HG03045 (cell line): ENCODE measurements around the gene DNASE1.
"Not testable (repeated sequence)": the region's sequence is repeated elsewhere in the genome, so short reads cannot be mapped to it uniquely, and the experiment has no call there.

Experiments
- ATAC-seq: cut with Tn5 transposase; IDR thresholded peaks from one replicate; pipeline ENCODE4 v1.9.1; 2021; ENCODE audit warnings: mild to moderate bottlenecking, moderate library complexity; ENCODE audit not compliant: unreplicated experiment

DNASE1 gene, protein sequence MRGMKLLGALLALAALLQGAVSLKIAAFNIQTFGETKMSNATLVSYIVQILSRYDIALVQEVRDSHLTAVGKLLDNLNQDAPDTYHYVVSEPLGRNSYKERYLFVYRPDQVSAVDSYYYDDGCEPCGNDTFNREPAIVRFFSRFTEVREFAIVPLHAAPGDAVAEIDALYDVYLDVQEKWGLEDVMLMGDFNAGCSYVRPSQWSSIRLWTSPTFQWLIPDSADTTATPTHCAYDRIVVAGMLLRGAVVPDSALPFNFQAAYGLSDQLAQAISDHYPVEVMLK

DNA sequence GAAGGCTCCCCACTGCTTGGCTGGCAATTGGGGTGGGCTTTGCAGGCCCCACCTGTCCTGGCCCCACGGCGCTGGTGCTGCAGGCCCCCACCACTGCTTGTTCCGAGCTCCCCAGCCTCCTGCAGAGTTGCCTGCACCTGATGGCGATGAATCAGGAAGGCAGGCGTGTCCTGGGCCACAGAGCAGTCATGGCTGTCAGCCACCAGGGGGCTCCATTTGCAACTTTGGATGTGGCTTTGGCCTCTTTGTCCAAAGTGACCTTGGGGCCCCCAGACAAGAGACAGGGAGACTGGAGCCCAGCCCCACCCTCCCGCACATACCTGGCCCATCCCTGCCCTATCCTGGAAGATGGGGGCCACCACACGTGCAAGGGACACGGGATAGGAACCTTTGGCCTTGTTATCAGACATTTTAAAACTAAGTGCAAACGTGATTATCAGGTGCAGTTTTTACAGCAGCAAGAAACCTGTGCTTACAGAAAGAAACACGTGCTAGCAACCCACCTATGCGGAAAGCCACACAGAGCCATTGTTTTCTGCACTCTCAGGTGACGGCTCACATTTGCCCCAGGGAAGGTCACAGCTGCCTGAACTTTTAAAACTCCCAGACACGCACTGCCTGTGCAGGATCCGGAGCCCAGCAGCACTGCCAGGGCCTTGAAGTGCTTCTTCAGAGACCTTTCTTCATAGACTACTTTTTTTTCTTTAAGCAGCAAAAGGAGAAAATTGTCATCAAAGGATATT, at the start of gene DNASE1:
TSS of gene DNASE1 (plus strand) at position 443 of the 743 bp plus-strand sequence. CDS start 683 bp downstream, outside the sequence.
- ATAC-seq = no peak

DNA sequence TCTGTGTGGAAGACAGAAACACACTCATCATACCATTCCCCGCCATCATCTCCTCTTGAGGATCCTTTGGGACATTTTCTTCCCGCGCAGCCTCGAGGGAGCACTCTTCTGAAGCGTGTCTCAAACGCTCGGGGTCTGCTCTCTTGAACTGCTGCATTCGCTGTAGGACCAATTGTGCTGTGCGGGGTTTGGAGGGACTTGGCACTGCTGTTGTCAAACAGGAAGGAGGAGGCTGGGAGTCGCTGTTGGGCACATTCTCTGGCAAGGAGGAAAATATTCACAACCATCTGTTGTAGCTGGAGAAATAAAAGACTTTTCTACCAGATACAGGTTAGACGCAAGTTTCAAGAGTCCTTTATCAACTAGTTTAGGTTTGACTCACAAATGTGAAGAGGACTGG, 48.0 kb upstream of the DNASE1 start:
- ATAC-seq = no peak

DNA sequence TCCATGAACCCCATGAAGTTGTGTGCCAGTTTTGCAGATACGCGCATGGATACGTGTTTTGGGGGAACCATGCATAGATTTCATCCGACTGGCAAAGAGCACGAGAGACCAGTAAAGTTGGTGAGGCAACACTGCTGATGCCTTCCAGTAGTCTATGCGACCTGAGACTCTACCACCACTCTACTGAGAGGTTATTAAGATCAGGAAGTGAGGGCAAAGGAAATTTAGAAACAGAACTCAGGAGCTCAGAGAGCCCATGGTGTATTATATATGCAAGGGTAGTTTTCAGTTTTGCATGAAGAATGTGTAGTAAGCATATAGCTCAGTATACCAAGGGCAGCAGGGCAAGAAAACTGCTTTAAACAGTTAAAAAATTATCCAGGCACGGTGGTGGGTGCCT, 47.3 kb upstream of the DNASE1 start:
- ATAC-seq = no peak

DNA sequence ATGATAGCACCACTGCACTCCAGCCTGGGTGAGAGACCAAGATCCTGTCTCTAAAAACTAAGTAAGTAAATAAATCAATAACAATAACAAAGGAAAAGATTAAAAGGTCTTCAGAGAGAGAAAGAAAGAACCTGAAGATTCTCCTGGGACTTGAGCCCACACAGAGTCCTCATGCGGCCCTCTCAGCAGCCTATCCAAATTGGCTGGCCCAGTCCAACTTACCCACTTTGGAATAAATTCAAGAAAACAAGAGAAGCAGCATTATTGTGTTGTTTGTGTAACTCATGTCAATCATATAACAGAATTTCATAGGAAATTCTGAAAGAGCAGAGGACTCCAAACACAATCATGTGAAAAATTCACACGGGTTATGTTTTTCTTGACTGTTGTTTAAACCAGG, 46.9 kb upstream of the DNASE1 start:
- no peak for ATAC-seq

- no peak for ATAC-seq
Observed at GRCh38 chr16:3608069-3608468, 46.4 kb upstream of the DNASE1 start.

DNA sequence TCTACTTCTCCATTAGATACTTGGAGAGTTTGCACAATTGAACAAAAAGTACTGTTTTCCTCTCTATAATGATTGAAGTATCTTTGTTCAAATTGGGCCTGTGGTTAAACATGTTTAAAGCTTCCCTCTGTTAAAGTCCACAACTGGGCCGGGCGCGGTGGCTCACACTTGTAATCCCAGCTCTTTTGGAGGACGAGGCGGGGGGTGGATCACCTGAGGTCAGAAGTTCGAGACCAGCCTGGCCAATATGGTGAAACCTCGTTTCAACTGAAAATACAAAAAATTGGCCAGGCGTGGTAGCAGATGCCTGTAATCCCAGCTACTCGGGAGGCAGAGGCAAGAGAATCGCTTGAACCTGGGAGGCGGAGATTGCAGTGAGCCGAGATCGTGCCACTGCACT, 45.5 kb upstream of the DNASE1 start:
- ATAC-seq = not testable (repeated sequence)

GRCh38 chr16:3609895-3610697, 44.4 kb upstream of the DNASE1 start:
- ATAC-seq = no peak

DNA sequence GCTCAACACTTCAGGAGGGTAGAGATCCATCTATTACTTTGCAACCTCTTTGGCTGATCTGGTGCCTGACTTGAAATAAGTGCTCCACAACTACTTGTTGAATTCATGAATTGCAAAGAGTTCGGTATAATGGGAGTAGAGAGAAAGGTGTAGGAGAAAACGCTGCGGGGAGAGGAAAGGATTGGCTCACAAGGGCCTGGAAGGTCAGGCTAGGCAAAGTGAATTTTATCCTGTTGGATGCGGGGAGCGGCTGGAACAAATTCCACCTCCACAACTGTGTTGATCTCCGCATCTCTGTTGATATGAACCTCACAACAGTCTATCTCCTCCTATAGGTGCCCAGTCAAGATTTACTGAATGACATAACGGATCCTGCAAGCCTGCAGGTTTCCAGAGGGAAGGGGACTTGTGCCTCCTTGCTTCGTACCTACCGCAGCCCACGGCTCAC, 43.8 kb upstream of the DNASE1 start:
- ATAC-seq = no peak

- peak; percentile 86 for ATAC-seq
Observed at GRCh38 chr16:3611146-3611975, 43.1 kb upstream of the DNASE1 start, which contains the start of gene SLX4. TSS of gene SLX4 (minus strand) at chr16:3611606. CDS start at chr16:3608964, 2,642 bp downstream.

GRCh38 chr16:3612510-3613466, 41.7 kb upstream of the DNASE1 start:
- ATAC-seq = no peak

DNA sequence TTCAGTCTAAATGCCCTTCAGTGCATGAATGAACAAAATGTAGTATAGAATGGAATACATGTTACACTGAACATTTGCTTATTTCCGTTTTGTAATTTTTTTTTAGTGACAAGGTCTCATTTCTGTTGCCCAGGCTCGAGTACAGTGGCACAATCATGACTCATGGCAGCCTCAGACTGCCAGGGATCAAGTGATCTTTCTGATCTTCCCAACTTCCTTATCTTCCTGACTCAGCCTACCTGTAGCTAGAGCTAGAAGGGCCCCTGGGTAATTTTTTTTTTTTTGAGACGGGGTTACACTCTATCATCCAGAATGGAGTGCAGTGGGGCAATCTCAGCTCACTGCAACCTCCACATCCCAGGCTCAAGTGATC, 35.7 kb upstream of the DNASE1 start:
- ATAC-seq = no peak

GRCh38 chr16:3623642-3624041, 30.8 kb upstream of the DNASE1 start:
- no peak for ATAC-seq

DNA sequence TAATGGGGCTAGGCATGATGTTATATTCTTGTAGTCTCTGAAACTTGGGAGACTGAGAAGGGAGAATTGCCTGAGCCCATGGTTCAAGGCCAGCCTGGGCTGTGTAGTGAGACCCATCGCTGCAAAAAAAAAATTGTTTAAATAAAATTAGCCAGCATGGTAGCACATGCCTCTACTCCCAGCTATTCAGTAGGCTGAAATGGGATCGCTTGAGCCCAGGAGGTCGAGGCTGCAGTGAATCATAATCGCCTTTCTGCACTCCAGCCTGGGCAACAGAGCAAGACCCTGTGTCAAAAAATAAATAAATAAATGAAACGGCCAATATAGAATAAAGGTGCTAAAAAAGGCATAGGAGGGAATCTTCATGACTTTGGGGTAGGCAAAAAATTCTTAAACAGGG, 29.2 kb upstream of the DNASE1 start:
- ATAC-seq = no peak

DNA sequence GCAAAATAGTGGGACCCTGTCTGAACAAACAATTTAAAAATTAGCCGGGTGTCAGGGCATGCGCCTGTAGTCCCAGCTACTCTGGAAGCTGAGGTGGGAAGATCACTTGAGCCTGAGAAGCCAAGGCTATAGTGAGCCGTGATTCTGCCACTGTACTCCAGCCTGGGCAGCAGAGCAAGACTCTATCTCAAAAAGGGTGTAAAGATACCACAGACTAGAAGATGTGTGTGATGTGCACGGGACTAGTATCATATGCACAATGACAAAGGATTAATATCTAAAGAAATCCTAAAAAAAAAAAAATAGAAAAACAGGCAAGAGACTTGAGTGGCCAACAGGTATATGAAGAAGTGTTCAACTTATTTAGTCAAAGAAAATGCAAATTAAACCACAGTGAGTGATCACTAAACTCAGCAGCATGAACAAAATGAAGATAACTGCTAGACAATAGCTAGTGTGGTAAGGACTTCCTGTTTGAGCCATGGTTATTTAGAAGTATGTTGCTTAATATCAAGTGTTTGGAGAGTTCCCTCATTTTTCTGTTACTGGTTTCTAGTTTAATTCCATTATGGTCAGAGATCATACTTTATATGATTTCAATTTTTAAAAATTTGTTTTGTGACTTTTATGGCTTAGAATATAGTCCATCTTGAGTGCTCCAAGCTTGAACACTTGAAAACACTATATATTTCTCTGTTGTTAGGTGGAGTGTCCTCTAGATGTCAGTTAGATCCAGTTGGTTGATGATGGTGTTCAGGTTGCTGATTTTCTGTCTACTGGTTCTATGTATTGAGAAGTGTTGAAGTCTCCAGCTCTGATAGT, 28.4 kb upstream of the DNASE1 start:
- no peak for ATAC-seq

GRCh38 chr16:3637371-3637923, 17.0 kb upstream of the DNASE1 start:
- ATAC-seq = no peak

DNA sequence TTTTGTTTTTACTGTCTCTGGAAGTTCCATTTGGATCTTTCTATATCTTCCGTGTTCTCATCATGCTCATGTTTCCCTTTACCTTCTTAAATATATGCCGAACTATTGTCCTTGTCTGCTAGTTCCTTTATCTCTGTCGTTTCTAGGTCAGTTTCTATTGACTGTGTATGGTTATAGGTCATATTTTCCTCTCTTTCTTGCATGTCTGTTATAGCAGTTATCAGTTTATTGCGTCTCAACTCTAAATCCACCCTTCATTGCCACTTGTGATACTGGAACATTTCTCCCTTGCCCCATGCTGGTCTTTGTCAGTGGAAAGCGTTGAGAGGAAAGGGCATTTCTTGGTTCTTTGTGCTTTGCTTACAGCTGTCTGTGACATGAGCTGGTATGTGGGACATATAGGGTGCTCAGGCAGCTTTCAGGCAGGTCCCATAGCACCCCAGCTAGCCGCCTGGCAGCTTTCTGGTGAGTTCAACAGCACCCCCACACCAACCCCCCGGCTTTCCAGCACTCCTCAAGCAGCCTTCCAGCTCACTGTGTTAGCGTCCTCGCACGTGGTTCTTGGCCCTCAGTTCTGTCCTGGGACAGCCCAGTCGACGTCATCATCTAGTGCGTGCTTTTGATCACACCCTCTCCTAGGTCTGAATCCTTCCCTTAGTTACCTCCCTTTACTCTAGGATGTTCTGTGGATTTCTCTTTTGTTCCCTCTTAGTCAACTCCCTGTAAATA, 15.4 kb upstream of the DNASE1 start:
- ATAC-seq = no peak

DNA sequence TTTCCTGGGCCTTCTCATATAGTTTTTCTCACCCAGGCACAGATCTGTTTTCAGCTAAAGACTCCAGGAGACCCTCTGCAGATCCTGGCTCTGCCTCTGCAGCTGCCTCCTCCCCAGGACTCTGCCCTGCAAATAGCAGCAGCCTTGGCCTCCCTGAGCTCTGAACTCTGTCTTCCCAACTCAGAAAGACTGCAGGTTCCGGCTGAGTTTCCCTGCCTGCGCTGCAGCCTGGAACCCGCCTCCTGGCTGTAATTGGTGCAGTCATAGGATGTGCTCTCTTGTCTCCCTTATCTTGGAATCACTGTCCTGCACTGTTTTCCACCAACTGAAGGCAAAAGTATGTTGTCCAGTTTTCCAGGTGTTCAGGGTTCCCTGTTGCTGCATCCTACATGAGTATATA, 14.3 kb upstream of the DNASE1 start:
- ATAC-seq = no peak
